K562 (cell line): ENCODE measurements around the gene LSM11. TPM values are rescaled to one million over a fixed set of nuclear protein-coding genes. Genes with fewer than 3 reads are reported as not detected.

ENCODE experiments used
- FOXK1 ChIP-seq: sonication (generic); formaldehyde crosslinking; IDR thresholded peaks from 2 replicates; pipeline ENCODE4 v1.8.0; 2022; ENCODE audit warnings: missing genetic modification reagents, mild to moderate bottlenecking, borderline replicate concordance
- HDAC2 ChIP-seq: fragments of 450-650 bp; IDR thresholded peaks from 2 replicates; pipeline ENCODE4 v1.6.1; 2016; ENCODE audit warnings: mild to moderate bottlenecking
- HMG20B ChIP-seq: fragments of 250-450 bp; sonication (Bioruptor Pico); IDR thresholded peaks from 2 replicates; pipeline ENCODE4 v1.5.0; 2021; ENCODE audit warnings: mild to moderate bottlenecking
- MEF2A ChIP-seq: IDR thresholded peaks from 2 replicates; pipeline ENCODE4 v1.6.1; 2011; ENCODE audit warnings: low read depth, mild to moderate bottlenecking, low read length, moderate library complexity; ENCODE audit not compliant: control insufficient read depth
- POLR3G ChIP-seq: IDR thresholded peaks from 2 replicates; pipeline ENCODE4 v1.6.1; 2011; ENCODE audit not compliant: insufficient read length, insufficient replicate concordance; ENCODE audit errors: extremely low read depth
- SP2 ChIP-seq: IDR thresholded peaks from 2 replicates; pipeline ENCODE4 v1.6.1; 2011; ENCODE audit warnings: mild to moderate bottlenecking, low read depth, low read length, moderate library complexity; ENCODE audit not compliant: poor library complexity, severe bottlenecking; ENCODE audit errors: extremely low read depth
- TAF15 ChIP-seq: fragments of 200-400 bp; formaldehyde crosslinking; IDR thresholded peaks from 2 replicates; pipeline ENCODE4 v1.6.1; 2017; ENCODE audit warnings: mild to moderate bottlenecking, low read depth, low read length, moderate library complexity
- XRCC4 ChIP-seq: IDR thresholded peaks from one replicate; pipeline ENCODE4 v1.6.1; 2011; ENCODE audit not compliant: insufficient read depth, insufficient read length; ENCODE audit errors: extremely low read depth
- ZFP1 ChIP-seq: fragments of 450-650 bp; formaldehyde crosslinking; IDR thresholded peaks from 2 replicates; pipeline ENCODE4 v1.4.0; 2020; ENCODE audit warnings: mild to moderate bottlenecking, mixed read lengths
- ZNF24 ChIP-seq: fragments of 450-650 bp; IDR thresholded peaks from 2 replicates; pipeline ENCODE4 v1.6.1; 2016
- ZNF347 ChIP-seq: fragments of 450-650 bp; formaldehyde crosslinking; IDR thresholded peaks from 2 replicates; pipeline ENCODE4 v1.4.0; 2020; ENCODE audit warnings: low read depth, mild to moderate bottlenecking, moderate library complexity
- ZNF780A ChIP-seq: fragments of 250-450 bp; sonication (Bioruptor Pico); IDR thresholded peaks from 2 replicates; pipeline ENCODE4 v1.5.0; 2021; ENCODE audit warnings: mild to moderate bottlenecking
- polyA plus RNA-seq, 8 experiments: library from polyadenylated mRNA; depleted of rRNA in 4 of 8; stranded (reverse) in 5 of 8; unstranded in 3 of 8; fragments of >200 nt; fragmentation: Nextera tagmentation in 2 of 8; fragmentation: Illumina TruSeq in 1 of 8; extraction: Ambion mirVana in 2 of 8; extraction: Trizol in 1 of 8; gene quantifications; 2 replicates each; pipeline versions ENCODE4 v1.2.1 to v1.2.3, GENCODE V29; 2011 to 2014; ENCODE audit warnings: inconsistent platforms in 1 of 8, missing spikeins in 1 of 8
- total RNA-seq, 7 experiments: library from RNA; depleted of rRNA in 6 of 7; stranded (reverse); fragments of >200 nt in 6 of 7; fragmentation: Illumina TruSeq in 2 of 7; extraction: Trizol in 2 of 7; gene quantifications; 2 replicates each; pipeline versions ENCODE4 v1.2.1 to v1.2.3, GENCODE V29; 2011 to 2021; ENCODE audit warnings: low replicate concordance in 1 of 7
- TF ChIP-seq, protein P1 (sequence below): fragments of 450-650 bp; IDR thresholded peaks from 2 replicates; pipeline ENCODE4 v1.6.1; 2018; ENCODE audit warnings: mild to moderate bottlenecking, low read depth; ENCODE audit not compliant: partially characterized antibody
- TF ChIP-seq, protein P2 (sequence below): fragments of 150-350 bp; IDR thresholded peaks from 2 replicates; pipeline ENCODE4 v1.6.1; 2014; ENCODE audit warnings: low read depth, mild to moderate bottlenecking, low read length, borderline replicate concordance
- TF ChIP-seq, protein P3 (sequence below): fragments of 250-450 bp; sonication (Bioruptor Pico); IDR thresholded peaks from 2 replicates; pipeline ENCODE4 v1.5.0; 2020; ENCODE audit warnings: mild to moderate bottlenecking, borderline replicate concordance
- TF ChIP-seq, protein P4 (sequence below): sonication (generic); formaldehyde crosslinking; IDR thresholded peaks from 2 replicates; pipeline ENCODE4 v1.8.0; 2022; ENCODE audit warnings: mild to moderate bottlenecking, missing genetic modification reagents, borderline replicate concordance

LSM11 gene
- total and polyA plus RNA-seq, 9 of the 15 experiments (the other 6 are each of a cell fraction or from before 2014, with no cell fraction given) = 1.8 to 9.4 (median 4.7) TPM

DNA sequence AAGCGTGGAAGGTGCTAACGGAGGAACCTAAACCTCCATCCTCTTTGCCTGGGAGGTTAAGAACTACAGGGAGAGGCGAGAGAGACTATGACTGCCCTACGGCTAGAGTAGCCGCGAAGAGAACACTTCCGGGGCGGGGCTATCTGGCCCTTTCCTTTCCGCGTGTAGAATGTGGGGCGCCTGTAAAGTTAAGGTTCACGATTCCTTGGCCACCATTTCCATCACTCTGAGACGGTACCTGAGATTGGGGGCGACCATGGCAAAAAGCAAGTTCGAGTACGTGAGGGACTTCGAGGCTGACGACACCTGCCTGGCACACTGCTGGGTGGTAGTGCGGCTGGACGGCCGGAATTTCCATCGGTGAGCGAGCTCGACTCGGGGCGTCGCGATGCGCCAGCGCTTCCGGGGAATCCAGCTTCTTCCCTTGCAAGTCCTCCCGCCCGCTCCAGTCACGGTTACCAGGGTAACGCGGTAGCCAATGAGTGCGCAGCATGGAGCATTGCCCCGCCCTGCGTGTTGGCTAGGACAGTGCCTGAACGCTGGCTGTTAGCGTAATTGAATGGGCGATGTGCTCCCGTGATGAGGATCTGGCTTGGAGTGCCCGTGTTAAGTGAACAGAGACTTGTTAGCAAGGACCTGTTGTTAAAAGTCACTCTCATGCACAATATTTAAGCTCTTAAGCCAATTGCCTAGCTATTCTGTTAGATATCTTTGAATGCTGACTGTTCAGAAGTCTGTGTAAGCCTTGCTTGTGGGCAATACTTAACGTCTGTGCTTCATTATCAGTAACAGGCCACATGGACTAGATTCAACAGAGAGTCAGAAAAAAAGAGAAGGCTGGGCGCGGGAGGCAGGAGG, 12.0 kb upstream of the LSM11 start, which contains the start of gene THG1L (continued):
- TF ChIP-seq POLR3G = no peak
- no peak for TF ChIP-seq ZNF780A (CRISPR knock-in tag)
- TF ChIP-seq XRCC4 = no peak
- TF ChIP-seq FOXK1 = peak; percentile 18; the same call in 1 of the 2 replicates
- peak; percentile 82 for TF ChIP-seq SP2
- TF ChIP-seq TAF15 = no peak
- TF ChIP-seq MEF2A = no peak
- TF ChIP-seq HMG20B (CRISPR knock-in tag) = no peak
- TF ChIP-seq, protein P1, sequence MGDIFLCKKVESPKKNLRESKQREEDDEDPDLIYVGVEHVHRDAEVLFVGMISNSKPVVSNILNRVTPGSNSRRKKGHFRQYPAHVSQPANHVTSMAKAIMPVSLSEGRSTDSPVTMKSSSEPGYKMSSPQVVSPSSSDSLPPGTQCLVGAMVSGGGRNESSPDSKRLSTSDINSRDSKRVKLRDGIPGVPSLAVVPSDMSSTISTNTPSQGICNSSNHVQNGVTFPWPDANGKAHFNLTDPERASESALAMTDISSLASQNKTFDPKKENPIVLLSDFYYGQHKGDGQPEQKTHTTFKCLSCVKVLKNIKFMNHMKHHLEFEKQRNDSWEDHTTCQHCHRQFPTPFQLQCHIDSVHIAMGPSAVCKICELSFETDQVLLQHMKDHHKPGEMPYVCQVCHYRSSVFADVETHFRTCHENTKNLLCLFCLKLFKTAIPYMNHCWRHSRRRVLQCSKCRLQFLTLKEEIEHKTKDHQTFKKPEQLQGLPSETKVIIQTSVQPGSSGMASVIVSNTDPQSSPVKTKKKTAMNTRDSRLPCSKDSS = no peak
- TF ChIP-seq, protein P2, sequence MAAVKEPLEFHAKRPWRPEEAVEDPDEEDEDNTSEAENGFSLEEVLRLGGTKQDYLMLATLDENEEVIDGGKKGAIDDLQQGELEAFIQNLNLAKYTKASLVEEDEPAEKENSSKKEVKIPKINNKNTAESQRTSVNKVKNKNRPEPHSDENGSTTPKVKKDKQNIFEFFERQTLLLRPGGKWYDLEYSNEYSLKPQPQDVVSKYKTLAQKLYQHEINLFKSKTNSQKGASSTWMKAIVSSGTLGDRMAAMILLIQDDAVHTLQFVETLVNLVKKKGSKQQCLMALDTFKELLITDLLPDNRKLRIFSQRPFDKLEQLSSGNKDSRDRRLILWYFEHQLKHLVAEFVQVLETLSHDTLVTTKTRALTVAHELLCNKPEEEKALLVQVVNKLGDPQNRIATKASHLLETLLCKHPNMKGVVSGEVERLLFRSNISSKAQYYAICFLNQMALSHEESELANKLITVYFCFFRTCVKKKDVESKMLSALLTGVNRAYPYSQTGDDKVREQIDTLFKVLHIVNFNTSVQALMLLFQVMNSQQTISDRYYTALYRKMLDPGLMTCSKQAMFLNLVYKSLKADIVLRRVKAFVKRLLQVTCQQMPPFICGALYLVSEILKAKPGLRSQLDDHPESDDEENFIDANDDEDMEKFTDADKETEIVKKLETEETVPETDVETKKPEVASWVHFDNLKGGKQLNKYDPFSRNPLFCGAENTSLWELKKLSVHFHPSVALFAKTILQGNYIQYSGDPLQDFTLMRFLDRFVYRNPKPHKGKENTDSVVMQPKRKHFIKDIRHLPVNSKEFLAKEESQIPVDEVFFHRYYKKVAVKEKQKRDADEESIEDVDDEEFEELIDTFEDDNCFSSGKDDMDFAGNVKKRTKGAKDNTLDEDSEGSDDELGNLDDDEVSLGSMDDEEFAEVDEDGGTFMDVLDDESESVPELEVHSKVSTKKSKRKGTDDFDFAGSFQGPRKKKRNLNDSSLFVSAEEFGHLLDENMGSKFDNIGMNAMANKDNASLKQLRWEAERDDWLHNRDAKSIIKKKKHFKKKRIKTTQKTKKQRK = no peak
- TF ChIP-seq ZFP1 (CRISPR knock-in tag) = no peak
- TF ChIP-seq, protein P3, sequence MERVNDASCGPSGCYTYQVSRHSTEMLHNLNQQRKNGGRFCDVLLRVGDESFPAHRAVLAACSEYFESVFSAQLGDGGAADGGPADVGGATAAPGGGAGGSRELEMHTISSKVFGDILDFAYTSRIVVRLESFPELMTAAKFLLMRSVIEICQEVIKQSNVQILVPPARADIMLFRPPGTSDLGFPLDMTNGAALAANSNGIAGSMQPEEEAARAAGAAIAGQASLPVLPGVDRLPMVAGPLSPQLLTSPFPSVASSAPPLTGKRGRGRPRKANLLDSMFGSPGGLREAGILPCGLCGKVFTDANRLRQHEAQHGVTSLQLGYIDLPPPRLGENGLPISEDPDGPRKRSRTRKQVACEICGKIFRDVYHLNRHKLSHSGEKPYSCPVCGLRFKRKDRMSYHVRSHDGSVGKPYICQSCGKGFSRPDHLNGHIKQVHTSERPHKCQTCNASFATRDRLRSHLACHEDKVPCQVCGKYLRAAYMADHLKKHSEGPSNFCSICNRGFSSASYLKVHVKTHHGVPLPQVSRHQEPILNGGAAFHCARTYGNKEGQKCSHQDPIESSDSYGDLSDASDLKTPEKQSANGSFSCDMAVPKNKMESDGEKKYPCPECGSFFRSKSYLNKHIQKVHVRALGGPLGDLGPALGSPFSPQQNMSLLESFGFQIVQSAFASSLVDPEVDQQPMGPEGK (CRISPR knock-in tag) = no peak
- TF ChIP-seq ZNF347 (CRISPR knock-in tag) = no peak
- TF ChIP-seq, protein P4, sequence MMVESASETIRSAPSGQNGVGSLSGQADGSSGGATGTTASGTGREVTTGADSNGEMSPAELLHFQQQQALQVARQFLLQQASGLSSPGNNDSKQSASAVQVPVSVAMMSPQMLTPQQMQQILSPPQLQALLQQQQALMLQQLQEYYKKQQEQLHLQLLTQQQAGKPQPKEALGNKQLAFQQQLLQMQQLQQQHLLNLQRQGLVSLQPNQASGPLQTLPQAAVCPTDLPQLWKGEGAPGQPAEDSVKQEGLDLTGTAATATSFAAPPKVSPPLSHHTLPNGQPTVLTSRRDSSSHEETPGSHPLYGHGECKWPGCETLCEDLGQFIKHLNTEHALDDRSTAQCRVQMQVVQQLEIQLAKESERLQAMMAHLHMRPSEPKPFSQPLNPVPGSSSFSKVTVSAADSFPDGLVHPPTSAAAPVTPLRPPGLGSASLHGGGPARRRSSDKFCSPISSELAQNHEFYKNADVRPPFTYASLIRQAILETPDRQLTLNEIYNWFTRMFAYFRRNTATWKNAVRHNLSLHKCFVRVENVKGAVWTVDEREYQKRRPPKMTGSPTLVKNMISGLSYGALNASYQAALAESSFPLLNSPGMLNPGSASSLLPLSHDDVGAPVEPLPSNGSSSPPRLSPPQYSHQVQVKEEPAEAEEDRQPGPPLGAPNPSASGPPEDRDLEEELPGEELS = no peak
- TF ChIP-seq HDAC2 = peak; percentile 73; the same call in 1 of the 2 replicates
- no peak for TF ChIP-seq ZNF24
